OCI-LY3 (cell line): Measurements from ENCODE around the gene HDAC7.

Experiments used
- H2AFZ ChIP-seq: fragments of 200-600, 300-600 bp; shearing (Covaris generic); 2 replicates; pipeline ENCODE4 v1.6.0; 2014; ENCODE audit warnings: antibody characterized with exemption, low read depth, low read length
- H3K27ac ChIP-seq: fragments of 200-600, 300-600 bp; sonication (generic); 2 replicates; pipeline ENCODE4 v1.5.1; 2014; ENCODE audit warnings: mild to moderate bottlenecking, low read length, moderate library complexity, mixed read lengths
- H3K27me3 ChIP-seq: fragments of 200-600, 300-600 bp; sonication (generic); 2 replicates; pipeline ENCODE4 v1.6.1; 2014; ENCODE audit warnings: low read depth, low read length, mixed read lengths
- H3K36me3 ChIP-seq: fragments of 200-600, 300-600 bp; sonication (generic); replicated peaks from 2 replicates; pipeline ENCODE3; 2014; ENCODE audit warnings: low read depth, low read length, mixed read lengths
- H3K4me1 ChIP-seq: fragments of 300-600, 200-600 bp; sonication (generic); 2 replicates; pipeline ENCODE4 v1.6.1; 2014; ENCODE audit warnings: low read length, mixed read lengths
- H3K4me2 ChIP-seq: fragments of 200-600, 300-600 bp; sonication (generic); 2 replicates; pipeline ENCODE4 v1.6.1; 2014; ENCODE audit warnings: low read length, mixed read lengths
- H3K4me3 ChIP-seq: fragments of 300-600, 200-600 bp; sonication (generic); 2 replicates; pipeline ENCODE4 v1.5.1; 2014; ENCODE audit warnings: antibody characterized with exemption, mild to moderate bottlenecking, low read length, moderate library complexity
- H3K79me2 ChIP-seq: fragments of 300-600, 200-600 bp; shearing (Covaris generic); 2 replicates; pipeline ENCODE4 v1.6.1; 2014; ENCODE audit warnings: mild to moderate bottlenecking, low read length, mixed read lengths
- H3K9ac ChIP-seq: fragments of 300-600, 200-600 bp; shearing (Covaris generic); 2 replicates; pipeline ENCODE4 v1.6.0; 2014; ENCODE audit warnings: mild to moderate bottlenecking, low read length, moderate library complexity
- H3K9me3 ChIP-seq: fragments of 200-600, 300-600 bp; shearing (Covaris generic); 2 replicates; pipeline ENCODE4 v1.6.1; 2014; ENCODE audit warnings: low read length, mixed read lengths; ENCODE audit not compliant: insufficient read depth
- H4K20me1 ChIP-seq: fragments of 200-600, 300-600 bp; sonication (generic); 2 replicates; pipeline ENCODE4 v1.6.1; 2016; ENCODE audit warnings: low read length, mixed read lengths; ENCODE audit not compliant: insufficient read depth
- EZH2phosphoT487 ChIP-seq: fragments of 200-600 bp; shearing (Covaris generic); IDR thresholded peaks from 2 replicates; pipeline ENCODE4 v1.6.1; 2018; ENCODE audit warnings: antibody characterized with exemption, mixed run types, low read depth
- TF ChIP-seq, protein P1 (sequence below): fragments of 200-600, 300-600 bp; sonication (generic); IDR thresholded peaks from 2 replicates; pipeline ENCODE4 v1.5.1; 2014; ENCODE audit warnings: antibody characterized with exemption, low read length, low read depth

Gene HDAC7

DNA sequence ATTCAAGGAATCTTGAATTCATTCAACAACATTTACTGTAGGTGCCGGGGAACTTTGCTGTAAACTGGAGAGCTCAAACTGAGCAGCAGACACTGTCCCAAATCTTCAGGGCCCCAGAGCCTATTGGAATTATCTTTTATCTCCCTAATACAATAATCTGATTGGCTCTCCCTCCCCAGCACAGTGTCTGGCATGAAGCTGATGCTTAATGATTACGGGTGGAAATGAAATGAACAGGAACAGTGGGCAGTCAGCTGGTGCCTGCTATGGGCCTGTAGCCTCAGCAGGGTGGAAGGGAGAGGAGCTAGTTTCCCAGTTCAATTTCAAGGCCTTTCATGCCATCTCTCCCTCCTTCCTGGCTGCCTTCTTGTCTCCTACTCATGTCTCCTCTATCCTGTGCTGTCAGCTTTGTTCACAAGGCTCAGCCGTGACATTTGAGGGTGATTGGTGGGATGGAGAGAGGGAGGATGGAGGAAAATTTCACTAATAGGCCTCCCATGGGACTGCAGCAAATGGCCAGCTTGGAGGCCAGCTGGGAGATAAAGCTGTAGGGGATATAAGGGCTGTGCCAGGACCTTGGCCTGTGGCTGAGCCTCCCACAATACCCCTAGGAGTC is 56.7 kb downstream of the HDAC7 start:
- TF ChIP-seq, protein P1, sequence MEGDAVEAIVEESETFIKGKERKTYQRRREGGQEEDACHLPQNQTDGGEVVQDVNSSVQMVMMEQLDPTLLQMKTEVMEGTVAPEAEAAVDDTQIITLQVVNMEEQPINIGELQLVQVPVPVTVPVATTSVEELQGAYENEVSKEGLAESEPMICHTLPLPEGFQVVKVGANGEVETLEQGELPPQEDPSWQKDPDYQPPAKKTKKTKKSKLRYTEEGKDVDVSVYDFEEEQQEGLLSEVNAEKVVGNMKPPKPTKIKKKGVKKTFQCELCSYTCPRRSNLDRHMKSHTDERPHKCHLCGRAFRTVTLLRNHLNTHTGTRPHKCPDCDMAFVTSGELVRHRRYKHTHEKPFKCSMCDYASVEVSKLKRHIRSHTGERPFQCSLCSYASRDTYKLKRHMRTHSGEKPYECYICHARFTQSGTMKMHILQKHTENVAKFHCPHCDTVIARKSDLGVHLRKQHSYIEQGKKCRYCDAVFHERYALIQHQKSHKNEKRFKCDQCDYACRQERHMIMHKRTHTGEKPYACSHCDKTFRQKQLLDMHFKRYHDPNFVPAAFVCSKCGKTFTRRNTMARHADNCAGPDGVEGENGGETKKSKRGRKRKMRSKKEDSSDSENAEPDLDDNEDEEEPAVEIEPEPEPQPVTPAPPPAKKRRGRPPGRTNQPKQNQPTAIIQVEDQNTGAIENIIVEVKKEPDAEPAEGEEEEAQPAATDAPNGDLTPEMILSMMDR, result no peak
- no peak for TF ChIP-seq EZH2phosphoT487
- H4K20me1 ChIP-seq, result no peaks in the 10 kb centered on the region
- H3K27ac ChIP-seq, result no peak overlapping the region
- H3K4me3 ChIP-seq, result no peak overlapping the region
- H2AFZ ChIP-seq, result no peak overlapping the region
- no peaks in the 10 kb centered on the region for H3K36me3 ChIP-seq
- H3K79me2 ChIP-seq, result no peaks in the 10 kb centered on the region
- no peak overlapping the region for H3K9ac ChIP-seq
- H3K9me3 ChIP-seq, result no peaks in the 10 kb centered on the region
- peaks cover 17% of the 10 kb centered on the region for H3K4me1 ChIP-seq
- no peaks in the 10 kb centered on the region for H3K27me3 ChIP-seq
- no peak overlapping the region for H3K4me2 ChIP-seq

DNA sequence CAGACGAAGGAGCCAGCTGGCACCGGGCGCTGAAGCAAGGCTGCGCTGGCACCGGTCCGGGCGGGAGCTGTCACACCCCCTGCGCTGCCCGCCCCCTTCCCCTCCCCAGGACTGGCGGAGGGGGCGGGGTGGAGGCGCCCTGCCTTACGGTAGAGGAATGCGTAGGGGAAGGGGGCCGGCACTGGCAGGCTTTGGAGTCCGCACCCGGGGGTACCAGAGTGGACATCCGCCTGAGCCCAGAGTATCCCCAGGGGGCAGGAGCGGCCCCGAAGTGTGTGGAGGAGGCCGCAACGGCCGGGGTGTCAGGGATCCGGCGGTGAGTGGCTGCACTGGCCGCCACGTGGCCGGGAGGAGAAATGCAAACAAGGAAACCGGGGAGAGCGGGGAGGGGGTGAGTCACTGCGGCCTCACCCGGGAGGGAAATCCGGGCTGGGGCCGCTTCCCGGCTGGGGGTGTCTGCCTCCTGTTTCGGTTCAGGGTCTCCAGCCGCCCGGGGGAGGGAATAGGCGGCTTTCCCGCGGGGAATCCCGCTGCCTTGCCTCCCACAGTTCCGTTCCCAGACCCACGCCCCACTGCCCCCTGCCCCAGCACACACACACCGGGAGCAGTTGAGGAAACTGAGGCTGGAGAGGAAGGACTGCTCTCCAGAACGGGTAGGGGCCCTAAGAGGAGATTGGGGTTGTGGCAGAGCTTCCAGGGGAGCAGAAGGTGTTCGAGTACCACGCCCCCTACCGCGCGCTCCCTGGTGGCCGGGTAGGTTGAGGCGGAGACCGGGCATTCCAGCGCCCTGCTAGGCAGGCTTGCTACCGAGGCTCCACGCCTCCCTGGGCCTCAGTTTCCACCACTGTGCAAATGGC is 60.6 kb downstream of the HDAC7 start, which contains the start of gene RAPGEF3:
RAPGEF3 (minus strand) TSS at position 47 of the 857 bp plus-strand sequence. CDS start 324 bp downstream, outside the sequence.
- Histone ChIP-seq H3K4me1 (peaks cover 51% of the 10 kb centered on the region), H3K79me2 (no peaks in the 10 kb centered on the region), H3K9me3 (no peaks in the 10 kb centered on the region), H2AFZ (peak within 1 kb of the TSS; percentile 79), H3K4me3 (peak within 1 kb of the TSS; percentile 89), H3K4me2 (peak within 1 kb of the TSS; percentile 94), H3K27ac (peak within 1 kb of the TSS; percentile 39), H3K36me3 (no peaks in the 10 kb centered on the region), H3K27me3 (no peaks in the 10 kb centered on the region), H3K9ac (peak within 1 kb of the TSS; percentile 77), H4K20me1 (no peaks in the 10 kb centered on the region)
- TF ChIP-seq, protein P1, result peak; percentile 66
- no peak for TF ChIP-seq EZH2phosphoT487

DNA sequence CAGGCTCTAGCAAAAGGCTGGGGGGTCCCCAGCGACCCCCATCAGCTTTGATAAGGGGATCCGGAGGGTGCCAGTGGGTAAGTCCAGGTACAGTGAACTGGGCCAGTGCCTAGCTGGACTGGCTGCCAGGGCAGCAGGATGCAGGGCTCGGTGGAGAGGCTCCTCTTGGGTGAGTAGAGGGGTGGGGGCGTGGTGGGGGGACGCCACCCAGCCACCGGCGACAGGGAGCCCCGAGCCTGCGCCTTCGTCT is 61.2 kb downstream of the HDAC7 start:
- peaks cover 52% of the 10 kb centered on the region for H3K4me1 ChIP-seq
- H3K27me3 ChIP-seq, result no peaks in the 10 kb centered on the region
- peak overlapping the region; percentile 94 for H3K4me2 ChIP-seq
- no peaks in the 10 kb centered on the region for H4K20me1 ChIP-seq
- H3K4me3 ChIP-seq, result peak overlapping the region; percentile 89
- H3K79me2 ChIP-seq, result no peaks in the 10 kb centered on the region
- peak overlapping the region; percentile 77; the same call in 1 of the 2 replicates for H3K9ac ChIP-seq
- peak overlapping the region; percentile 79; the same call in 1 of the 2 replicates for H2AFZ ChIP-seq
- TF ChIP-seq EZH2phosphoT487, result no peak
- TF ChIP-seq, protein P1, result no peak
- no peaks in the 10 kb centered on the region for H3K36me3 ChIP-seq
- H3K27ac ChIP-seq, result no peak overlapping the region
- no peaks in the 10 kb centered on the region for H3K9me3 ChIP-seq

DNA sequence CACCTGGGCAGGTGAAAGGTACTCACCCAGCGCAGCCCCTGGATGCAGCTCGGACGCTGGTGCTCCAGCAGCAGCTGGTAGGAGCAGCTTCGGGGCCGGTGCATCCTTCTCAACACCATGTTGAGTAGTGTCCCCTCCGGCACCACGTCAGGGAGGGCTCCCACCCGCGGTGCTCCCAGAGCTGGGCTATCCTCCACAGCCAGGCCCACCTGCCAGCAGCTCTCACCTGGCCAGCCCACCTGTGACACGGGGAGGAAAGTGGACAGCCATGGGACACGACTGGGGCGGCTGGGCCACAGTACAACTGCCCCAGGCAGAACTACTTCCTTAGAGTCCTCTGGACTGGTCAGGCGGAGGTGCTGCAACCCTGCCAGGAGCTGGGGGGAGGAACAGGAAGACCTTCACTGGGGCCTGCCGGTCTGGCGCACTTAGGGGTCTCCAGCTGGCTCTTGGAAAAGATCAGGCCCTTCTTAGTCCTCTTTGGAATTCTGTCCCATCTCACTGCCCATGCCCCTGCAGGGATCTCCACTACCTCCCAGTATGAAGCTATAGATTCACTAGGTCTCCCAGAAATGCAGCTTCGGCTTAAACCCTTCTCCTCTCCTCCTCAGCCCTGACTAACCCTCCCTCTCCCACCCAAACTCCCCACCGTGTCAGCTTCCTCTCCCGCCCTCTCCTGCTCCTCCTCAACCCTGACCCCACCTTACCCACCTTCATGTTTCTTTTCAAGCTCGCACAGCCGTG is 61.7 kb downstream of the HDAC7 start:
- no peaks in the 10 kb centered on the region for H3K79me2 ChIP-seq
- H3K27ac ChIP-seq, result no peak overlapping the region
- no peak overlapping the region for H2AFZ ChIP-seq
- peaks cover 57% of the 10 kb centered on the region for H3K4me1 ChIP-seq
- TF ChIP-seq, protein P1, result no peak
- no peak for TF ChIP-seq EZH2phosphoT487
- no peaks in the 10 kb centered on the region for H4K20me1 ChIP-seq
- H3K4me2 ChIP-seq, result peak overlapping the region; percentile 94
- H3K9ac ChIP-seq, result peak overlapping the region; percentile 77; the same call in 1 of the 2 replicates
- no peaks in the 10 kb centered on the region for H3K9me3 ChIP-seq
- no peaks in the 10 kb centered on the region for H3K27me3 ChIP-seq
- no peaks in the 10 kb centered on the region for H3K36me3 ChIP-seq
- H3K4me3 ChIP-seq, result peak overlapping the region; percentile 89
